Mammary epithelial cell (primary cell): ENCODE data around the gene PHLDB2.

Experiments used
- CTCF ChIP-seq, 2 donors: IDR thresholded peaks in 1 of 2; conservative IDR thresholded peaks in 1 of 2; 2 replicates each; pipeline ENCODE4 v1.5.1; 2011 to 2012; ENCODE audit warnings: inconsistent platforms in 2 of 2, low read length in 2 of 2, mild to moderate bottlenecking in 2 of 2, control low read depth in 1 of 2, low read depth in 1 of 2; ENCODE audit not compliant: insufficient read depth in 1 of 2; ENCODE audit errors: extremely low read depth in 1 of 2
- EZH2 ChIP-seq: IDR thresholded peaks from 2 replicates; pipeline ENCODE4 v1.6.1; 2012; ENCODE audit warnings: low read length, inconsistent platforms, borderline replicate concordance

GRCh38 chr3:111864821-111865656 is 6.0 kb downstream of the PHLDB2 start:
- peak; percentile 17 to 21 for TF ChIP-seq CTCF (conservative IDR thresholded peaks at IDR 0.05 in 1 of 2, IDR thresholded peaks at IDR 0.05 in 1 of 2; ENCODE audit: extremely low read depth in 1 of 2, insufficient read depth in 1 of 2, low read depth in 1 of 2, low read length in 2 of 2)
- no peak for TF ChIP-seq EZH2
